ENCODE measurements around the gene SLC35D3.

DNA sequence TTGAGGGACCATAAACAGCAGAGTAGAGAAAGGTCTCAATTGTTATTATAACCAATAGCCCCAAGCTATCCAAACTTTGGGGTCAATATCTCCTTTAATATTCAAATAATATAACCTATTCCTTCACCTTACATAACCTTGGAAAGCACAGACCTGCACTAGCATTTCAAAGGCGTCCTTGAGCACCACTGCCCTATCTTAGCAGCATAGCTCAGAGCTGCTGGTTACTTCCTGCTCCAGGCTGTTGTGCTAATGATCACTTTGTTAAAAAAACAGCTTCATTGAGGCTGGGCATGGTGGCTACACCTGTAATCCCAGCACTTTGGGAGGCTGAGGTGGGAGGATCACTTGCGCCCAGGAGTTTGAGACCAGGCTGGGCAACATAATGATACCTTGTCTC is 10.5 kb downstream of the SLC35D3 start:
- TF ChIP-seq, protein P1, sequence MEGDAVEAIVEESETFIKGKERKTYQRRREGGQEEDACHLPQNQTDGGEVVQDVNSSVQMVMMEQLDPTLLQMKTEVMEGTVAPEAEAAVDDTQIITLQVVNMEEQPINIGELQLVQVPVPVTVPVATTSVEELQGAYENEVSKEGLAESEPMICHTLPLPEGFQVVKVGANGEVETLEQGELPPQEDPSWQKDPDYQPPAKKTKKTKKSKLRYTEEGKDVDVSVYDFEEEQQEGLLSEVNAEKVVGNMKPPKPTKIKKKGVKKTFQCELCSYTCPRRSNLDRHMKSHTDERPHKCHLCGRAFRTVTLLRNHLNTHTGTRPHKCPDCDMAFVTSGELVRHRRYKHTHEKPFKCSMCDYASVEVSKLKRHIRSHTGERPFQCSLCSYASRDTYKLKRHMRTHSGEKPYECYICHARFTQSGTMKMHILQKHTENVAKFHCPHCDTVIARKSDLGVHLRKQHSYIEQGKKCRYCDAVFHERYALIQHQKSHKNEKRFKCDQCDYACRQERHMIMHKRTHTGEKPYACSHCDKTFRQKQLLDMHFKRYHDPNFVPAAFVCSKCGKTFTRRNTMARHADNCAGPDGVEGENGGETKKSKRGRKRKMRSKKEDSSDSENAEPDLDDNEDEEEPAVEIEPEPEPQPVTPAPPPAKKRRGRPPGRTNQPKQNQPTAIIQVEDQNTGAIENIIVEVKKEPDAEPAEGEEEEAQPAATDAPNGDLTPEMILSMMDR (conservative IDR thresholded peaks at IDR 0.05): no peak
- no peak for TF ChIP-seq EZH2 (IDR thresholded peaks at IDR 0.05; ENCODE audit: low read depth)
